ENCODE measurements around the gene NONO.

GRCh38 chrX:71291381-71291780, 7.9 kb downstream of the NONO start:
- TF ChIP-seq CTCF (IDR thresholded peaks at IDR 0.05), result no peak
- TF ChIP-seq POLR2A (IDR thresholded peaks at IDR 0.05), result no peak

Measured in thyroid gland (tissue), 4 donors.